HG02943 (cell line): ENCODE results near the gene CPLX3.

Experiments used
- ATAC-seq: cut with Tn5 transposase; IDR thresholded peaks from one replicate; pipeline ENCODE4 v1.9.1; 2021; ENCODE audit warnings: mild to moderate bottlenecking, low read depth, moderate library complexity; ENCODE audit not compliant: unreplicated experiment

Gene CPLX3

GRCh38 chr15:74823324-74823723 lies 3.1 kb upstream of the CPLX3 start:
- ATAC-seq = no peak

GRCh38 chr15:74824976-74825375 lies 1.5 kb upstream of the CPLX3 start:
- ATAC-seq = no peak

GRCh38 chr15:74825866-74826265 lies 561 bp upstream of the CPLX3 start:
- ATAC-seq = no peak

- ATAC-seq = no peak
Measured at GRCh38 chr15:74826921-74827320, 494 bp downstream of the CPLX3 start.

GRCh38 chr15:74827614-74828013 lies 1.2 kb downstream of the CPLX3 start:
- ATAC-seq = no peak

GRCh38 chr15:74828835-74829234 lies 2.4 kb downstream of the CPLX3 start:
- ATAC-seq = no peak

GRCh38 chr15:74829486-74829885 lies 3.1 kb downstream of the CPLX3 start:
- ATAC-seq = no peak

GRCh38 chr15:74829991-74830390 lies 3.6 kb downstream of the CPLX3 start:
- no peak for ATAC-seq

GRCh38 chr15:74830868-74831267 lies 4.4 kb downstream of the CPLX3 start:
- no peak for ATAC-seq

- no peak for ATAC-seq
Measured at GRCh38 chr15:74831813-74832495, 5.5 kb downstream of the CPLX3 start.

- no peak for ATAC-seq
Measured at GRCh38 chr15:74832826-74833225, 6.4 kb downstream of the CPLX3 start.

GRCh38 chr15:74833376-74834107 lies 7.1 kb downstream of the CPLX3 start:
- no peak for ATAC-seq

GRCh38 chr15:74835312-74835823 lies 8.9 kb downstream of the CPLX3 start:
- no peak for ATAC-seq

GRCh38 chr15:74836846-74837245 lies 10.4 kb downstream of the CPLX3 start:
- no peak for ATAC-seq

- ATAC-seq = no peak
Measured at GRCh38 chr15:74837482-74838136, 11.2 kb downstream of the CPLX3 start.

GRCh38 chr15:74838137-74838516 lies 11.7 kb downstream of the CPLX3 start:
- no peak for ATAC-seq

GRCh38 chr15:74838746-74839525 lies 12.5 kb downstream of the CPLX3 start:
- ATAC-seq = no peak

GRCh38 chr15:74839526-74840395 lies 13.3 kb downstream of the CPLX3 start:
- no peak for ATAC-seq

GRCh38 chr15:74840851-74841775 lies 14.7 kb downstream of the CPLX3 start:
- no peak for ATAC-seq
